H1 (cell line): ENCODE results near the gene FNDC5. TPM values are rescaled to one million over a fixed set of nuclear protein-coding genes. Genes with fewer than 3 reads are reported as not detected.
"Not testable (repeated sequence)": the region's sequence is repeated elsewhere in the genome, so short reads cannot be mapped to it uniquely, and the experiment has no call there.

Source experiments
- CTCF ChIA-PET: fragments of 300-600 bp; sonication (Branson Sonifier 250); formaldehyde crosslinking; loops from one replicate; lab custom pipeline; 2021; ENCODE audit not compliant: partially characterized antibody; lab: Charles Lee
- POLR2A ChIA-PET: fragments of 300-600 bp; sonication (Branson Sonifier 250); formaldehyde crosslinking; loops from one replicate; lab custom pipeline; 2021; ENCODE audit warnings: inconsistent platforms; ENCODE audit not compliant: partially characterized antibody; lab: Charles Lee
- DNase-seq, 2 experiments: peaks; one replicate each; pipeline versions ENCODE4 v3.0.0 to v3.0.0-alpha.2; 2010 to 2022; ENCODE audit warnings: low spot score in 2 of 2, low read depth in 1 of 2, mixed read lengths in 1 of 2
- FAIRE-seq: peaks from 2 replicates; lab custom pipeline; 2011; peaks lifted over from hg19 to GRCh38; lab: Jason Lieb, UNC
- H2AFZ ChIP-seq: 2 replicates; pipeline ENCODE4 v1.8.1; 2012; ENCODE audit warnings: low read length, inconsistent platforms
- H2AK5ac ChIP-seq: 2 replicates; pipeline ENCODE4 v1.6.1; 2013; ENCODE audit warnings: low read depth, low read length
- H2BK120ac ChIP-seq: replicated peaks from 2 replicates; pipeline ENCODE3; 2013; ENCODE audit warnings: low read depth, low read length, inconsistent platforms
- H2BK12ac ChIP-seq: 2 replicates; pipeline ENCODE4 v1.6.1; 2013; ENCODE audit warnings: low read depth, low read length
- H2BK15ac ChIP-seq: 2 replicates; pipeline ENCODE4 v1.6.1; 2013; ENCODE audit warnings: low read length
- H2BK20ac ChIP-seq: 2 replicates; pipeline ENCODE4 v1.6.1; 2013; ENCODE audit warnings: low read length
- H2BK5ac ChIP-seq: 2 replicates; pipeline ENCODE4 v1.6.1; 2013; ENCODE audit warnings: low read depth, low read length
- H3K14ac ChIP-seq: 2 replicates; pipeline ENCODE4 v1.6.1; 2013; ENCODE audit warnings: inconsistent platforms; ENCODE audit not compliant: insufficient read length
- H3K18ac ChIP-seq: 2 replicates; pipeline ENCODE4 v1.6.1; 2013; ENCODE audit warnings: low read length; ENCODE audit errors: extremely low read depth
- H3K23ac ChIP-seq: 2 replicates; pipeline ENCODE4 v1.6.1; 2013; ENCODE audit warnings: inconsistent platforms; ENCODE audit not compliant: insufficient read length
- H3K23me2 ChIP-seq: 2 replicates; pipeline ENCODE4 v1.6.1; 2013; ENCODE audit warnings: low read depth, low read length
- H3K27ac ChIP-seq: 2 replicates; pipeline ENCODE4 v1.6.1; 2011; ENCODE audit warnings: low read depth, low read length, inconsistent platforms
- H3K27me3 ChIP-seq, 4 experiments: replicated peaks in 1 of 4; 1 replicate in 1 of 4; 2 replicates in 3 of 4; pipeline versions ENCODE4 v1.6.1 to v1.8.1; 2011 to 2013; ENCODE audit warnings: low read length in 3 of 4, mild to moderate bottlenecking in 3 of 4, inconsistent platforms in 2 of 4, mixed read lengths in 2 of 4, moderate library complexity in 1 of 4; ENCODE audit not compliant: control insufficient read depth in 3 of 4, insufficient read depth in 3 of 4; ENCODE audit errors: extremely low read depth in 1 of 4
- H3K36me3 ChIP-seq, 4 experiments: 2 replicates each; pipeline versions ENCODE4 v1.6.1 to v1.8.1; 2011 to 2013; ENCODE audit warnings: mild to moderate bottlenecking in 4 of 4, low read length in 3 of 4, moderate library complexity in 2 of 4, control low read depth in 1 of 4, inconsistent platforms in 1 of 4; ENCODE audit not compliant: insufficient read depth in 4 of 4, control insufficient read depth in 2 of 4
- H3K4ac ChIP-seq: replicated peaks from 2 replicates; pipeline ENCODE3; 2013; ENCODE audit warnings: low read length, low read depth, mixed read lengths, inconsistent platforms; ENCODE audit not compliant: insufficient read length
- H3K4me1 ChIP-seq, 4 experiments: replicated peaks in 1 of 4; 1 replicate in 1 of 4; 2 replicates in 3 of 4; pipeline versions ENCODE4 v1.6.1 to v1.8.1; 2011 to 2013; ENCODE audit warnings: low read length in 3 of 4, inconsistent platforms in 2 of 4, mixed read lengths in 1 of 4; ENCODE audit not compliant: insufficient read depth in 4 of 4, control insufficient read depth in 3 of 4
- H3K4me2 ChIP-seq, 2 experiments: 2 replicates each; pipeline versions ENCODE4 v1.6.1 to v1.8.1; 2011 to 2013; ENCODE audit warnings: low read depth in 2 of 2, low read length in 2 of 2, control low read depth in 1 of 2, inconsistent platforms in 1 of 2, mild to moderate bottlenecking in 1 of 2; ENCODE audit not compliant: insufficient read depth in 1 of 2
- H3K4me3 ChIP-seq, 4 experiments: fragments of 200-600, 300-600 bp in 1 of 4; sonication (generic), shearing (Covaris generic), sonication (Bioruptor Twin) in 1 of 4; 2 replicates each; pipeline versions ENCODE4 v1.5.1 to v1.8.1; 2011 to 2016; ENCODE audit warnings: low read length in 4 of 4, low read depth in 3 of 4, control low read depth in 2 of 4, inconsistent platforms in 2 of 4, mild to moderate bottlenecking in 2 of 4, mixed read lengths in 1 of 4, moderate library complexity in 1 of 4; ENCODE audit not compliant: insufficient read depth in 2 of 4; ENCODE audit errors: extremely low read depth in 1 of 4
- H3K56ac ChIP-seq: replicated peaks from 2 replicates; pipeline ENCODE3; 2013; ENCODE audit warnings: low read depth, mild to moderate bottlenecking, mixed read lengths, low read length, inconsistent platforms; ENCODE audit not compliant: insufficient read length
- H3K79me1 ChIP-seq: 2 replicates; pipeline ENCODE4 v1.6.1; 2013; ENCODE audit warnings: low read depth, low read length, control low read depth
- H3K79me2 ChIP-seq, 2 experiments: 2 replicates each; pipeline versions ENCODE4 v1.6.1 to v1.8.1; 2012 to 2013; ENCODE audit warnings: low read length in 2 of 2, mild to moderate bottlenecking in 2 of 2, inconsistent platforms in 1 of 2; ENCODE audit not compliant: insufficient read depth in 2 of 2, control insufficient read depth in 1 of 2
- H3K9ac ChIP-seq, 4 experiments: replicated peaks in 1 of 4; 1 replicate in 1 of 4; 2 replicates in 3 of 4; pipeline versions ENCODE4 v1.6.1 to v1.8.1; 2011 to 2013; ENCODE audit warnings: low read depth in 3 of 4, low read length in 3 of 4, control low read depth in 2 of 4, mild to moderate bottlenecking in 2 of 4, moderate library complexity in 2 of 4, inconsistent platforms in 1 of 4; ENCODE audit errors: extremely low read depth in 1 of 4
- H3K9me3 ChIP-seq, 2 experiments: 2 replicates each; pipeline versions ENCODE4 v1.6.1 to v1.8.1; 2012 to 2013; ENCODE audit warnings: mild to moderate bottlenecking in 2 of 2, moderate library complexity in 2 of 2, control low read depth in 1 of 2, inconsistent platforms in 1 of 2, low read depth in 1 of 2, low read length in 1 of 2, mixed read lengths in 1 of 2; ENCODE audit not compliant: insufficient read depth in 2 of 2
- H4K20me1 ChIP-seq, 2 experiments: replicated peaks in 1 of 2; 2 replicates each; pipeline versions ENCODE3 to v1.8.1; 2011 to 2013; ENCODE audit warnings: inconsistent platforms in 2 of 2, low read length in 2 of 2, mild to moderate bottlenecking in 1 of 2; ENCODE audit not compliant: insufficient read depth in 2 of 2, control insufficient read depth in 1 of 2
- H4K5ac ChIP-seq: 2 replicates; pipeline ENCODE4 v1.6.1; 2013; ENCODE audit warnings: low read length, low read depth, mixed read lengths, inconsistent platforms; ENCODE audit not compliant: insufficient read length
- H4K8ac ChIP-seq: 2 replicates; pipeline ENCODE4 v1.8.0; 2013; ENCODE audit warnings: mild to moderate bottlenecking, moderate library complexity, low read length, inconsistent platforms; ENCODE audit not compliant: insufficient read depth; ENCODE audit errors: extremely low read depth
- H4K91ac ChIP-seq: replicated peaks from 2 replicates; pipeline ENCODE3; 2013; ENCODE audit warnings: low read length, mixed read lengths, inconsistent platforms; ENCODE audit not compliant: insufficient read length
- WGBS, 2 experiments: shearing (Covaris generic) in 1 of 2; methylation state at CpG; one replicate each; pipeline versions ENCODE4 v1.1.6 to v1.1.7; 2013 to 2015; ENCODE audit warnings: low lambda C conversion rate in 2 of 2, mixed read lengths in 2 of 2, inconsistent platforms in 1 of 2, low coverage in 1 of 2, missing lambda C conversion rate in 1 of 2; ENCODE audit not compliant: insufficient replicate concordance in 2 of 2, insufficient coverage in 1 of 2, insufficient read length in 1 of 2; ENCODE audit errors: extremely low coverage in 1 of 2, missing lambda C conversion rate in 1 of 2; 5-methylcytosine and 5-hydroxymethylcytosine counted together
- polyA plus RNA-seq, 7 experiments: library from polyadenylated mRNA; depleted of rRNA in 3 of 7; stranded (reverse) in 5 of 7; unstranded in 2 of 7; fragments of >200 nt in 5 of 7; fragments of 200-250 nt in 2 of 7; gene quantifications; 1 replicate in 5 of 7; 2 replicates in 1 of 7; 4 replicates in 1 of 7; pipeline versions ENCODE4 v1.2.1 to v1.2.3, GENCODE V29; 2011 to 2013; ENCODE audit warnings: missing spikeins in 2 of 7, mixed read lengths in 2 of 7
- total RNA-seq: library from RNA; stranded (reverse); fragmentation: NEBNext Ultra II Directional; extraction: Animal tissue kit (Norgen Biotek cat#: 25700); gene quantifications from 2 replicates; pipeline ENCODE4 v1.2.1, GENCODE V29; 2021

The FNDC5 gene
- total and polyA plus RNA-seq, 2 of the 8 experiments (the other 6 are each of a cell fraction or from before 2014, with no cell fraction given) = 1.8 to 2.0 TPM

GRCh38 chr1:32905588-32905987 lies 34.9 kb upstream of the FNDC5 start:
- H2AFZ ChIP-seq, H3K36me3 ChIP-seq, H2BK12ac ChIP-seq, H3K9me3 ChIP-seq, H3K23ac ChIP-seq, H3K14ac ChIP-seq, H3K56ac ChIP-seq, H2BK20ac ChIP-seq, H3K9ac ChIP-seq, H3K4me3 ChIP-seq, H4K5ac ChIP-seq, H3K4me1 ChIP-seq, H3K79me1 ChIP-seq, H2BK5ac ChIP-seq, DNase-seq, POLR2A ChIA-PET, H3K79me2 ChIP-seq, FAIRE-seq, H2BK15ac ChIP-seq, H3K4me2 ChIP-seq, H4K8ac ChIP-seq, H2BK120ac ChIP-seq, H3K4ac ChIP-seq, H3K18ac ChIP-seq, H4K20me1 ChIP-seq, H3K23me2 ChIP-seq, H2AK5ac ChIP-seq, H4K91ac ChIP-seq, H3K27ac ChIP-seq: not testable (repeated sequence)
- 76% methylated on average over 10 of the region's 10 CpGs; no CpG with 5 or more reads in 1 of the 2 experiments for WGBS, 2 experiments
- CTCF ChIA-PET = interaction anchor here (1.4 to 2.3 kb wide), 4 partner anchors 8 to 29 kb away, joined by 3 to 6 read pairs (median 4); no protein-coding TSS in a partner anchor
- peaks cover 9 to 20% (median 17%) of the 10 kb centered on the region in 4 experiments for H3K27me3 ChIP-seq
